Heart left ventricle (tissue), 16 donors: ENCODE measurements around the gene MPV17L2. TPM values are rescaled to one million over a fixed set of nuclear protein-coding genes. Genes with fewer than 3 reads are reported as not detected.

Source experiments
- ATAC-seq, 4 donors: fragments of 200-7000 bp; cut with Tn5 transposase; one replicate each; pipeline ENCODE4 v1.9.1; 2020 to 2022; ENCODE audit warnings: moderate library complexity in 4 of 4, mild to moderate bottlenecking in 3 of 4, moderate number of reproducible peaks in 1 of 4
- DNase-seq, 5 donors: peaks; one replicate each; pipeline ENCODE4 v3.0.0-alpha.2; 2020
- H3K27ac ChIP-seq, 12 donors: fragments of 200-600 bp; sonication (generic) in 4 of 12; one replicate each; pipeline versions ENCODE4 v1.5.0 to v1.8.0; 2016 to 2022; ENCODE audit warnings: mild to moderate bottlenecking in 2 of 12
- H3K27me3 ChIP-seq, 9 donors: fragments of 200-600 bp; sonication (generic) in 2 of 9; one replicate each; pipeline versions ENCODE4 v1.5.1 to v1.8.0; 2016 to 2022; ENCODE audit warnings: mild to moderate bottlenecking in 3 of 9
- H3K36me3 ChIP-seq, 9 donors: fragments of 200-600 bp; sonication (generic) in 2 of 9; one replicate each; pipeline versions ENCODE4 v1.5.0 to v1.8.0; 2018 to 2022; ENCODE audit warnings: mild to moderate bottlenecking in 2 of 9
- H3K4me1 ChIP-seq, 12 donors: fragments of 200-600 bp; sonication (generic) in 4 of 12; one replicate each; pipeline versions ENCODE4 v1.5.0 to v1.8.0; 2016 to 2022; ENCODE audit warnings: mild to moderate bottlenecking in 3 of 12
- H3K4me3 ChIP-seq, 12 donors: fragments of 200-600 bp; sonication (generic) in 4 of 12; one replicate each; pipeline versions ENCODE4 v1.5.0 to v1.8.0; 2017 to 2022; ENCODE audit warnings: mild to moderate bottlenecking in 9 of 12, moderate library complexity in 4 of 12
- H3K9me3 ChIP-seq, 12 donors: fragments of 200-600 bp; sonication (generic) in 4 of 12; one replicate each; pipeline versions ENCODE4 v1.5.0 to v1.8.0; 2016 to 2022; ENCODE audit warnings: mild to moderate bottlenecking in 1 of 12
- POLR2A ChIP-seq, 2 donors: fragments of 450-650 bp; IDR thresholded peaks; one replicate each; pipeline ENCODE4 v1.6.1; 2017; ENCODE audit warnings: antibody characterized with exemption in 2 of 2, mild to moderate bottlenecking in 2 of 2, moderate library complexity in 2 of 2
- WGBS, 4 donors: extraction: QIAGEN DNeasy Blood & Tissue Kit in 2 of 4; methylation state at CpG; one replicate each; pipeline versions ENCODE4 v1.1.5 to v1.1.7; 2013 to 2018; 5-methylcytosine and 5-hydroxymethylcytosine counted together
- intact Hi-C, 10 donors: fragments of 100-400 bp; cut with DNase I; formaldehyde crosslinking; loops; one replicate each; pipeline versions ENCODE4 v1.11.1 to v1.14.2; 2022
- polyA plus RNA-seq, 2 donors: library from polyadenylated mRNA; stranded (reverse); fragments of 200-250 nt; gene quantifications; one replicate each; pipeline ENCODE4 v1.2.3, GENCODE V29; 2013
- total RNA-seq, 9 donors: library from RNA; depleted of rRNA in 2 of 9; stranded (reverse); fragments of >200 nt in 2 of 9; fragmentation: NEBNext Ultra II Directional in 3 of 9; extraction: Animal tissue kit (Norgen Biotek cat#: 25700) in 3 of 9; gene quantifications; one replicate each; pipeline versions ENCODE4 v1.1.0 to v1.2.4, GENCODE V29; 2016 to 2023
- TF ChIP-seq, protein P1 (sequence below), 12 donors: fragments of 200-600 bp; sonication (generic) in 4 of 12; IDR thresholded peaks; one replicate each; pipeline versions ENCODE4 v1.5.0 to v1.8.0; 2018 to 2022; ENCODE audit warnings: antibody characterized with exemption in 12 of 12, mild to moderate bottlenecking in 5 of 12
- donor health status: ischemic (EF 13 %, LVEDD 7.1; RV severe dilation, severe dysfunction).
- donor health status: healthy with polysubstance abuse.
- donor health status: DM: no; HTN: yes; CAD: no.
- donor health status: DM: no; HTN: no; CAD: no.
- donor health status: ischemic (EF 25% LVEDD 6.9; RV normal size, moderate dysfunction).
- donor health status: ischemic (EF 25% LVEDD 5.7; RV mildly dilated, moderate dysfunction).
- donor health status: healthy.
- donor health status: DM: yes; HTN: yes; CAD: no.
- donor health status: ischemic (EF 35%, LVEDD 5.7; RV mildly dilated, moderate dysfunction).
- donor health status: nonischemic (EF 11% LVEDD 7.7; RV severe dilation, severe dysfunction).
- donor health status: DM: yes; HTN: yes; CAD: no.
- donor health status: PGD.
- donor health status: ischemic (EF 29% LVEDD 5.4; RV normal size, mild dysfunction).
- donor health status: nonischemic (EF 23%, LVEDD 6.1; RV moderate dilation, normal function).

Gene MPV17L2
- total and polyA plus RNA-seq, 11 donors = 10.6 to 59.3 (median 18.9) TPM

DNA sequence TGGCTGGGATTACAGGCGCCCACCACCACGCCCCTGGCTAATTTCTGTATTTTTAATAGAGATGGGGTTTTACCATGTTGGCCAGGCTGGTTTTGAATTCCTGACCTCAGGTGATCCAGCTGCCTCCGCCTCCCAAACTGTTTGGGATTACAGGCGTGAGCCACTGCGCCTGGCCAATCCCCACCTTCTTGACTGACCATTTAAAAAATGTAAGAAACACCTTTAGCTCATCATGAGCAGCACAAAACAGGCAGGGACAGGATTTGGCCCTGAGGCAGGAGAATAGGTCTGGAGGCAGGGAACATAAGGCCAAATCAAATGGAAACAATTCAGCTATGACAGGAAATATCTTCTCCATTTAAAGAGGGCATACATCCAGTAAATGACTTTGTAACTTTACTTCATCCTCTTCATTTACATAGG, 1.4 kb upstream of the MPV17L2 start:
- WGBS, 4 donors = 77 to 84% (median 77%) methylated on average over 5 of the region's 5 CpGs
- DNase-seq = no peak
- ATAC-seq = no peak
- peaks cover 0 to 25% (median 14%) of the 10 kb centered on the region in 12 donors for H3K4me1 ChIP-seq
- no peaks in the 10 kb centered on the region for H3K9me3 ChIP-seq
- TF ChIP-seq, protein P1, sequence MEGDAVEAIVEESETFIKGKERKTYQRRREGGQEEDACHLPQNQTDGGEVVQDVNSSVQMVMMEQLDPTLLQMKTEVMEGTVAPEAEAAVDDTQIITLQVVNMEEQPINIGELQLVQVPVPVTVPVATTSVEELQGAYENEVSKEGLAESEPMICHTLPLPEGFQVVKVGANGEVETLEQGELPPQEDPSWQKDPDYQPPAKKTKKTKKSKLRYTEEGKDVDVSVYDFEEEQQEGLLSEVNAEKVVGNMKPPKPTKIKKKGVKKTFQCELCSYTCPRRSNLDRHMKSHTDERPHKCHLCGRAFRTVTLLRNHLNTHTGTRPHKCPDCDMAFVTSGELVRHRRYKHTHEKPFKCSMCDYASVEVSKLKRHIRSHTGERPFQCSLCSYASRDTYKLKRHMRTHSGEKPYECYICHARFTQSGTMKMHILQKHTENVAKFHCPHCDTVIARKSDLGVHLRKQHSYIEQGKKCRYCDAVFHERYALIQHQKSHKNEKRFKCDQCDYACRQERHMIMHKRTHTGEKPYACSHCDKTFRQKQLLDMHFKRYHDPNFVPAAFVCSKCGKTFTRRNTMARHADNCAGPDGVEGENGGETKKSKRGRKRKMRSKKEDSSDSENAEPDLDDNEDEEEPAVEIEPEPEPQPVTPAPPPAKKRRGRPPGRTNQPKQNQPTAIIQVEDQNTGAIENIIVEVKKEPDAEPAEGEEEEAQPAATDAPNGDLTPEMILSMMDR (IDR thresholded peaks at IDR 0.05) = peak in 1 of 12 donors; percentile 39
- TF ChIP-seq POLR2A (IDR thresholded peaks at IDR 0.05) = no peak
- peaks cover 0 to 14% (median 10%) of the 10 kb centered on the region in 9 donors for H3K36me3 ChIP-seq
- H3K27ac ChIP-seq = peak overlapping the region in 11 of 12 donors; percentile 93 to 99 (median 94)
- intact Hi-C loops = loop anchor here in 4 of 10 donors (1.0 to 10.0 kb wide), 5 partner anchors 13 to 133 kb away; partner anchors contain the start of genes LSM4 (in 1 of the 4), PIK3R2 (in 1 of the 4) and RAB3A (in 1 of the 4)
- H3K4me3 ChIP-seq = peak overlapping the region in 10 of 12 donors; percentile 52 to 98 (median 68)
- no peaks in the 10 kb centered on the region for H3K27me3 ChIP-seq

DNA sequence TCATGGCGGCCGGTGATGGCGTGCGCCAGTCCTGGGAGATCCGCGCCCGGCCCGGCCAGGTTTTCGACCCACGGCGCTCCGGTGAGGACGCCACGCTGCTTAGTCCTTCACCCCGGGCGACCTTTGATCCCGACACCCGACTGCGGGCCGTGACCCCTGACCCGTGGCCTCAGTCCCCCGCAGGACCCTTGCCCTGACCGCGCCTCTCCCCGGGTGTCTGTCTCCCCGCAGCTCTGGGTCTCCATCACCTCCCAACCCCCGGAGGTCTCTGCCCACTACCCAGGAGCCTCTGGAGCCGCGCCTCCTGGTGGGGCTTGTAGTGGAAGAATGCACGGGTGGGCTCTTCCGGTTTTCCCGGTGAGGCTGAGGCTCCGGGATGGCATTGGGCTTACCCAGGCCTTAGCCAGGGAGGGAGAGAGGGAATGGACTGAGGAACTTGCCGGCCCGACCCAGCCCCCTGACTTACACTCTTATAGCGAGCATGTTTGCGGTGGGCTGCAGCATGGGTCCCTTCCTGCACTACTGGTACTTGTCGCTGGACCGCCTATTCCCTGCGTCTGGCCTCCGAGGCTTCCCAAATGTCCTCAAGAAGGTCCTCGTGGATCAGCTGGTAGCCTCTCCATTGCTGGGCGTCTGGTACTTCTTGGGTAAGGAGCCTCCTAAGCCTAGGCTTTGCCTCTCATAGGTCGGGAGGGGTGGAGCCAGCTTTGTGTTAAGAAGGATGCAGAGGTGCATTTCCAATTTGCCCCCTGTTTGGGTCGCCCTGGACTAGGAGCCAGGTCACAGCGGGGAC, 566 bp downstream of the MPV17L2 start:
- intact Hi-C loops = loop anchor here in 4 of 10 donors (1.0 to 10.0 kb wide), 4 partner anchors 10 to 131 kb away; partner anchors contain the start of genes LSM4 (in 1 of the 4) and PIK3R2 (in 1 of the 4)
- TF ChIP-seq, protein P1 (IDR thresholded peaks at IDR 0.05) = peak in 1 of 12 donors; percentile 8
- no peak for TF ChIP-seq POLR2A (IDR thresholded peaks at IDR 0.05)
- H3K4me3 ChIP-seq = peak overlapping the region; percentile 40 to 99 (median 84)
- H3K9me3 ChIP-seq = no peaks in the 10 kb centered on the region
- 3 to 8% (median 5%) methylated on average over 16 to 46 of the region's 46 CpGs for WGBS, 4 donors
- H3K27me3 ChIP-seq = no peaks in the 10 kb centered on the region
- peak overlapping the region in 11 of 12 donors; percentile 67 to 96 (median 86) for H3K27ac ChIP-seq
- peaks cover 0 to 25% (median 14%) of the 10 kb centered on the region in 12 donors for H3K4me1 ChIP-seq
- peaks cover 0 to 31% (median 23%) of the 10 kb centered on the region in 9 donors for H3K36me3 ChIP-seq
- ATAC-seq (peak in 1 of 4 donors; percentile 3), DNase-seq (no peak)

DNA sequence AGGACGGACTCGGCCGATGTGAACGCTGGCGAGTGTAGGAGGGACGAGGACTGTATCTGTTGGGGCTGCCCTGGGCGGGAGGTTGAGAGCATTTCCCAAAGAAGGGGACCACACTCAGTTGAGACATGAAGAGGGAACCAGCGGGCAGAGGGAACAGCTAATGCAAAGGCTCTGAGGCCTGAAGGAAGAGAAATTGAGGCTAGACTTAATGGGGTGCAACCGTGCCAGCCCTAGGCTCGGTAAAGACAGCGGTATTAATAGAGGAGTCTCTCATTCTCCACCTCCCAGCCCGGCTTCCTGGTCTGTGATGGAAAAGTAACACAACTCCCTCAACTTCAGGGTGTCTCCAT, 1.1 kb downstream of the MPV17L2 start:
- peaks cover 0 to 36% (median 29%) of the 10 kb centered on the region in 9 donors for H3K36me3 ChIP-seq
- WGBS, 4 donors = 53 to 65% (median 59%) methylated on average over 12 of the region's 12 CpGs
- no peaks in the 10 kb centered on the region for H3K9me3 ChIP-seq
- peak overlapping the region in 10 of 12 donors; percentile 40 to 99 (median 88) for H3K4me3 ChIP-seq
- H3K27me3 ChIP-seq = no peaks in the 10 kb centered on the region
- TF ChIP-seq, protein P1 (IDR thresholded peaks at IDR 0.05) = no peak
- TF ChIP-seq POLR2A (IDR thresholded peaks at IDR 0.05) = no peak
- no peak for DNase-seq
- H3K4me1 ChIP-seq = peaks cover 0 to 25% (median 14%) of the 10 kb centered on the region in 12 donors
- intact Hi-C loops = loop anchor here in 2 of 10 donors (5.0 to 10.0 kb wide), 2 partner anchors 58 to 131 kb away; partner anchors contain the start of gene LSM4 (in 1 of the 2)
- H3K27ac ChIP-seq = peak overlapping the region in 5 of 12 donors; percentile 15 to 96 (median 67)
- no peak for ATAC-seq
